HCT116 (cell line): Measurements from ENCODE around the gene BRINP3. TPM values are rescaled to one million over a fixed set of nuclear protein-coding genes. Genes with fewer than 3 reads are reported as not detected.

ENCODE experiments used
- ATAC-seq: fragments of 200-7000 bp; cut with Tn5 transposase; 2 replicates; pipeline ENCODE4 v1.9.1; 2020; ENCODE audit warnings: mild to moderate bottlenecking, moderate library complexity
- BruUV-seq: library from RNA; stranded (reverse); fragments of 400-500 nt; replicated peaks from 2 replicates; lab custom pipeline; 2021; lab: Mats Ljungman, UMichigan
- CTCF ChIA-PET: fragments of 300-600 bp; sonication (Branson Sonifier 250); formaldehyde crosslinking; loops from one replicate; lab custom pipeline; 2021; ENCODE audit warnings: antibody characterized with exemption; lab: Charles Lee
- POLR2A ChIA-PET: fragments of 300-600, 350-600 bp; sonication (Branson Sonifier 250); formaldehyde crosslinking; loops from one replicate; lab custom pipeline; 2021; ENCODE audit warnings: antibody characterized with exemption; lab: Charles Lee
- RAD21 ChIA-PET, 2 experiments: fragments of 300-600 bp; sonication (Branson Sonifier 250); formaldehyde crosslinking; loops; one replicate each; lab custom pipeline; 2023; ENCODE audit warnings: low total read pairs in 2 of 2; ENCODE audit not compliant: uncharacterized antibody in 2 of 2, unreplicated experiment in 2 of 2, low non-redundant PET in 1 of 2; lab: Charles Lee
- DNase-seq: peaks from one replicate; pipeline ENCODE4 v3.0.0-alpha.2; 2010; ENCODE audit warnings: low read depth, low spot score
- H2AFZ ChIP-seq: fragments of 200-600 bp; shearing (Covaris generic), sonication (generic); 2 replicates; pipeline ENCODE4 v1.6.1; 2017; ENCODE audit warnings: low read depth, mixed run types, mixed read lengths, antibody characterized with exemption, low read length; ENCODE audit not compliant: poor library complexity, severe bottlenecking
- H3K27ac ChIP-seq: 2 replicates; pipeline ENCODE4 v1.5.1; 2012; ENCODE audit warnings: low read depth, low read length
- H3K27me3 ChIP-seq: fragments of 200-600 bp; sonication (generic); 2 replicates; pipeline ENCODE4 v1.6.1; 2016; ENCODE audit warnings: mixed run types, low read length, mixed read lengths; ENCODE audit not compliant: insufficient read depth
- H3K36me3 ChIP-seq, 2 experiments: fragments of 200-500 bp in 1 of 2; fragments of 200-600 bp in 1 of 2; sonication (Bioruptor generic) in 1 of 2; sonication (generic) in 1 of 2; 2 replicates each; pipeline versions ENCODE4 v1.5.1 to v1.6.1; 2014 to 2016; ENCODE audit warnings: low read length in 2 of 2, inconsistent platforms in 1 of 2, mixed read lengths in 1 of 2, mixed run types in 1 of 2; ENCODE audit not compliant: insufficient read depth in 2 of 2, control insufficient read depth in 1 of 2
- H3K4me1 ChIP-seq, 2 experiments: fragments of 200-600 bp in 1 of 2; sonication (generic) in 1 of 2; 2 replicates each; pipeline versions ENCODE4 v1.5.1 to v1.6.1; 2012 to 2017; ENCODE audit warnings: low read length in 2 of 2, inconsistent platforms in 1 of 2, mild to moderate bottlenecking in 1 of 2, mixed read lengths in 1 of 2, mixed run types in 1 of 2, moderate library complexity in 1 of 2; ENCODE audit not compliant: insufficient read depth in 2 of 2, control insufficient read depth in 1 of 2
- H3K4me2 ChIP-seq: fragments of 200-600 bp; sonication (generic); 2 replicates; pipeline ENCODE4 v1.6.1; 2017; ENCODE audit warnings: mixed run types, low read length, mixed read lengths
- H3K4me3 ChIP-seq, 2 experiments: fragments of 200-600 bp in 1 of 2; sonication (generic) in 1 of 2; replicated peaks in 1 of 2; 2 replicates each; pipeline ENCODE4 v1.5.1; 2011 to 2016; ENCODE audit warnings: low read length in 2 of 2, control low read depth in 1 of 2, low read depth in 1 of 2, mild to moderate bottlenecking in 1 of 2, mixed read lengths in 1 of 2, mixed run types in 1 of 2
- H3K79me2 ChIP-seq: fragments of 200-600 bp; sonication (generic); 2 replicates; pipeline ENCODE4 v1.6.1; 2017; ENCODE audit warnings: mild to moderate bottlenecking, mixed run types, low read length, moderate library complexity, mixed read lengths; ENCODE audit not compliant: insufficient read depth
- H3K9ac ChIP-seq: fragments of 200-600 bp; sonication (generic); 2 replicates; pipeline ENCODE4 v1.6.1; 2016; ENCODE audit warnings: low read length, mixed read lengths
- H3K9me2 ChIP-seq: fragments of 200-600 bp; sonication (generic), shearing (Covaris generic); 2 replicates; pipeline ENCODE4 v1.6.1; 2017; ENCODE audit warnings: mixed run types, mild to moderate bottlenecking, moderate library complexity; ENCODE audit not compliant: insufficient read depth
- H3K9me3 ChIP-seq, 2 experiments: fragments of 200-500 bp in 1 of 2; fragments of 200-600 bp in 1 of 2; sonication (Bioruptor generic) in 1 of 2; sonication (generic) in 1 of 2; 2 replicates each; pipeline ENCODE4 v1.6.1; 2014 to 2017; ENCODE audit warnings: low read length in 2 of 2, mixed read lengths in 2 of 2, inconsistent platforms in 1 of 2, low read depth in 1 of 2, mild to moderate bottlenecking in 1 of 2, mixed run types in 1 of 2, moderate library complexity in 1 of 2; ENCODE audit not compliant: control insufficient read depth in 1 of 2, insufficient read depth in 1 of 2
- H4K20me1 ChIP-seq: fragments of 200-600 bp; sonication (generic), shearing (Covaris generic); 2 replicates; pipeline ENCODE4 v1.6.1; 2017; ENCODE audit warnings: mixed run types, mild to moderate bottlenecking, moderate library complexity; ENCODE audit not compliant: insufficient read depth
- CEBPB ChIP-seq: IDR thresholded peaks from 2 replicates; pipeline ENCODE4 v1.6.1; 2012; ENCODE audit warnings: low read depth
- EGR1 ChIP-seq: IDR thresholded peaks from 2 replicates; pipeline ENCODE4 v1.6.1; 2012; ENCODE audit warnings: low read depth
- EZH2 ChIP-seq: fragments of 200-600 bp; sonication (generic); IDR thresholded peaks from 2 replicates; pipeline ENCODE4 v1.6.1; 2017; ENCODE audit warnings: antibody characterized with exemption, mixed run types
- EZH2phosphoT487 ChIP-seq: fragments of 200-600 bp; IDR thresholded peaks from 2 replicates; pipeline ENCODE4 v1.6.1; 2018; ENCODE audit warnings: antibody characterized with exemption, borderline replicate concordance
- POLR2AphosphoS5 ChIP-seq: IDR thresholded peaks from 2 replicates; pipeline ENCODE4 v1.6.1; 2011; ENCODE audit warnings: mild to moderate bottlenecking, low read depth, low read length, moderate library complexity
- RAD21 ChIP-seq: IDR thresholded peaks from 2 replicates; pipeline ENCODE4 v1.6.1; 2012; ENCODE audit warnings: low read depth, mild to moderate bottlenecking
- SP1 ChIP-seq: IDR thresholded peaks from 2 replicates; pipeline ENCODE4 v1.6.1; 2012; ENCODE audit warnings: low read depth
- SRF ChIP-seq: IDR thresholded peaks from 2 replicates; pipeline ENCODE4 v1.6.1; 2012; ENCODE audit warnings: low read depth
- TCF7L2 ChIP-seq: IDR thresholded peaks from 2 replicates; pipeline ENCODE4 v1.7.0; 2011; ENCODE audit warnings: borderline replicate concordance, inconsistent platforms; ENCODE audit not compliant: insufficient read depth, insufficient read length; ENCODE audit errors: extremely low read depth
- YY1 ChIP-seq: IDR thresholded peaks from 2 replicates; pipeline ENCODE4 v1.6.1; 2011; ENCODE audit warnings: low read length, low read depth, moderate library complexity, mild to moderate bottlenecking; ENCODE audit not compliant: insufficient replicate concordance; ENCODE audit errors: extremely low read depth
- intact Hi-C: fragments of 100-400 bp; cut with micrococcal nuclease; formaldehyde crosslinking; loops from 2 replicates; pipeline ENCODE4 v1.10.0; 2022
- total RNA-seq: library from RNA; stranded (reverse); gene quantifications from one replicate; pipeline ENCODE4 v1.2.1, GENCODE V29; 2021; ENCODE audit not compliant: unreplicated experiment
- TF ChIP-seq, protein P1 (sequence below), 3 experiments: fragments of 200-600 bp in 1 of 3; sonication (generic) in 1 of 3; IDR thresholded peaks in 2 of 3; conservative IDR thresholded peaks in 1 of 3; 2 replicates each; pipeline ENCODE4 v1.5.1; 2012 to 2017; ENCODE audit warnings: low read depth in 2 of 3, low read length in 2 of 3, antibody characterized with exemption in 1 of 3, borderline replicate concordance in 1 of 3, control low read depth in 1 of 3, mild to moderate bottlenecking in 1 of 3, mixed read lengths in 1 of 3, mixed run types in 1 of 3, moderate library complexity in 1 of 3; ENCODE audit not compliant: insufficient read depth in 1 of 3
- TF ChIP-seq, protein P2 (sequence below): IDR thresholded peaks from 2 replicates; pipeline ENCODE4 v1.6.1; 2011; ENCODE audit warnings: mild to moderate bottlenecking, low read length, moderate library complexity; ENCODE audit not compliant: insufficient replicate concordance; ENCODE audit errors: extremely low read depth
- TF ChIP-seq, protein P3 (sequence below): IDR thresholded peaks from 2 replicates; pipeline ENCODE4 v1.6.1; 2012

The BRINP3 gene
- total RNA-seq, 1 experiment from 2014 or later = not detected

DNA sequence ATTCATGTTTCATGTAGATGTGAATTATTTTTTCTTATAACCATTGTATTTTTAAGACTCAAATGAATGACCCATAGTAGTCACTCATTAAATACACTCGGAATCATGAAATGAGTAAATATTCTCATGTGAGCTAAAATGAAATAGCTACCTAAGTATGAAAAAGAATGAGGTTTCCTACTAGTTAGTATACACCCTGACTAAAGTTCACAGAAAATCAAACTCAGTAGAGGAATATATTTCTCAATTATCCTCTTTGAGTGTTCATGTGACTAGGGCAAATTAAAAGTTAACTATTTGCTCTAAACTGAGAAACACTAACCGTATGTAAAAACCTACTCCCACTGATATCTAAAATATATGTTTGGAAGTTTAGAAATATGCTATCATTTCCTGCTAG lies 187.8 kb downstream of the BRINP3 start:
- Histone ChIP-seq H3K4me2 (no peak overlapping the region), H3K36me3 (no peaks in the 10 kb centered on the region), H3K79me2 (no peaks in the 10 kb centered on the region), H3K27ac (no peak overlapping the region), H2AFZ (no peak overlapping the region), H3K9me2 (no peaks in the 10 kb centered on the region), H3K9me3 (no peaks in the 10 kb centered on the region), H3K27me3 (no peaks in the 10 kb centered on the region), H3K9ac (no peak overlapping the region), H4K20me1 (no peaks in the 10 kb centered on the region), H3K4me1 (no peaks in the 10 kb centered on the region), H3K4me3 (no peak overlapping the region)
- ATAC-seq (no peak), DNase-seq (no peak)
- no TSS peak for BruUV-seq
- no peak for TF ChIP-seq YY1
- TF ChIP-seq, protein P1, sequence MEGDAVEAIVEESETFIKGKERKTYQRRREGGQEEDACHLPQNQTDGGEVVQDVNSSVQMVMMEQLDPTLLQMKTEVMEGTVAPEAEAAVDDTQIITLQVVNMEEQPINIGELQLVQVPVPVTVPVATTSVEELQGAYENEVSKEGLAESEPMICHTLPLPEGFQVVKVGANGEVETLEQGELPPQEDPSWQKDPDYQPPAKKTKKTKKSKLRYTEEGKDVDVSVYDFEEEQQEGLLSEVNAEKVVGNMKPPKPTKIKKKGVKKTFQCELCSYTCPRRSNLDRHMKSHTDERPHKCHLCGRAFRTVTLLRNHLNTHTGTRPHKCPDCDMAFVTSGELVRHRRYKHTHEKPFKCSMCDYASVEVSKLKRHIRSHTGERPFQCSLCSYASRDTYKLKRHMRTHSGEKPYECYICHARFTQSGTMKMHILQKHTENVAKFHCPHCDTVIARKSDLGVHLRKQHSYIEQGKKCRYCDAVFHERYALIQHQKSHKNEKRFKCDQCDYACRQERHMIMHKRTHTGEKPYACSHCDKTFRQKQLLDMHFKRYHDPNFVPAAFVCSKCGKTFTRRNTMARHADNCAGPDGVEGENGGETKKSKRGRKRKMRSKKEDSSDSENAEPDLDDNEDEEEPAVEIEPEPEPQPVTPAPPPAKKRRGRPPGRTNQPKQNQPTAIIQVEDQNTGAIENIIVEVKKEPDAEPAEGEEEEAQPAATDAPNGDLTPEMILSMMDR (IDR thresholded peaks at IDR 0.05 in 2 of 3, conservative IDR thresholded peaks at IDR 0.05 in 1 of 3; ENCODE audit: borderline replicate concordance in 1 of 3, insufficient read depth in 1 of 3, low read depth in 2 of 3, low read length in 2 of 3) = no peak
- ChIA-PET POLR2A (no interaction called here), RAD21 (no interaction called here), CTCF (no interaction called here)
- intact Hi-C loops = no loop called here

DNA sequence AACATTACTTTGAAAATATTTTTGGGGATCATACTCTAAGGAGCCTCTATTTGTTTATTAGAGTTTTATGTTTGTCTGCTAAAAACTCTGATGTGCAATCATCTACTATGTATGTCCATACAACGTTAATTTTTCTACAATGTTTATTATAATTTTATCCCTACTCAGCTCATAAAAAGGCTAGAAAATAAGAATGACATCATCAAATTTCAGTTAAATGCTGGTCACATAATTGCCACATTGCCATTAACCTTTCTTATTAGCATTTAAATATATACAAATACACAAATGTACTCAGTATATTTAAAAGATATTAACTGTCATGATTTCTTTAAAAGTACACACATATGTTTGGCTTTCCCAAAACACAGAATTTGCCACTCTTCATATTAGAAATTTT lies 191.6 kb downstream of the BRINP3 start:
- H3K9me2 ChIP-seq = no peaks in the 10 kb centered on the region; the same call in 1 of the 2 replicates
- TF ChIP-seq RAD21 (no peak), POLR2AphosphoS5 (no peak), CEBPB (no peak), EZH2phosphoT487 (no peak), YY1 (no peak), TCF7L2 (no peak), SP1 (no peak), EZH2 (no peak), EGR1 (no peak), SRF (no peak)
- TF ChIP-seq, protein P2, sequence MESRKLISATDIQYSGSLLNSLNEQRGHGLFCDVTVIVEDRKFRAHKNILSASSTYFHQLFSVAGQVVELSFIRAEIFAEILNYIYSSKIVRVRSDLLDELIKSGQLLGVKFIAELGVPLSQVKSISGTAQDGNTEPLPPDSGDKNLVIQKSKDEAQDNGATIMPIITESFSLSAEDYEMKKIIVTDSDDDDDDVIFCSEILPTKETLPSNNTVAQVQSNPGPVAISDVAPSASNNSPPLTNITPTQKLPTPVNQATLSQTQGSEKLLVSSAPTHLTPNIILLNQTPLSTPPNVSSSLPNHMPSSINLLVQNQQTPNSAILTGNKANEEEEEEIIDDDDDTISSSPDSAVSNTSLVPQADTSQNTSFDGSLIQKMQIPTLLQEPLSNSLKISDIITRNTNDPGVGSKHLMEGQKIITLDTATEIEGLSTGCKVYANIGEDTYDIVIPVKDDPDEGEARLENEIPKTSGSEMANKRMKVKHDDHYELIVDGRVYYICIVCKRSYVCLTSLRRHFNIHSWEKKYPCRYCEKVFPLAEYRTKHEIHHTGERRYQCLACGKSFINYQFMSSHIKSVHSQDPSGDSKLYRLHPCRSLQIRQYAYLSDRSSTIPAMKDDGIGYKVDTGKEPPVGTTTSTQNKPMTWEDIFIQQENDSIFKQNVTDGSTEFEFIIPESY = no peak
- TF ChIP-seq, protein P3, sequence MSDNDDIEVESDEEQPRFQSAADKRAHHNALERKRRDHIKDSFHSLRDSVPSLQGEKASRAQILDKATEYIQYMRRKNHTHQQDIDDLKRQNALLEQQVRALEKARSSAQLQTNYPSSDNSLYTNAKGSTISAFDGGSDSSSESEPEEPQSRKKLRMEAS = no peak
- TF ChIP-seq, protein P1 (IDR thresholded peaks at IDR 0.05 in 2 of 3, conservative IDR thresholded peaks at IDR 0.05 in 1 of 3; ENCODE audit: borderline replicate concordance in 1 of 3, insufficient read depth in 1 of 3, low read depth in 2 of 3, low read length in 2 of 3) = no peak

More for the DNA sequence above, 191.6 kb downstream of the BRINP3 start:
- Histone ChIP-seq H3K9ac (no peak overlapping the region), H3K9me3 (no peaks in the 10 kb centered on the region), H4K20me1 (no peaks in the 10 kb centered on the region), H3K27ac (no peak overlapping the region), H3K4me2 (no peak overlapping the region), H3K27me3 (no peaks in the 10 kb centered on the region), H3K79me2 (no peaks in the 10 kb centered on the region), H2AFZ (no peak overlapping the region), H3K36me3 (no peaks in the 10 kb centered on the region), H3K4me1 (no peaks in the 10 kb centered on the region), H3K4me3 (no peak overlapping the region)
- intact Hi-C loops = no loop called here
- RAD21 ChIA-PET = no interaction called here
- CTCF ChIA-PET = no interaction called here
- no peak for ATAC-seq
- DNase-seq = no peak
- POLR2A ChIA-PET = no interaction called here
- no TSS peak for BruUV-seq
